ENCODE data around the gene BPGM.

The BPGM gene

GRCh38 chr7:134646425-134647305 is at the start of gene BPGM:
TSS of gene BPGM (plus strand) at chr7:134646853. CDS start at chr7:134661508, 14,655 bp downstream.
- peak; percentile 100 for DNase-seq

GRCh38 chr7:134599371-134599770 is 47.3 kb upstream of the BPGM start:
- DNase-seq: no peak

- no peak for DNase-seq
Observed at GRCh38 chr7:134601459-134601858, 45.2 kb upstream of the BPGM start.

- no peak for DNase-seq
Observed at GRCh38 chr7:134602881-134603451, 43.7 kb upstream of the BPGM start.

GRCh38 chr7:134605978-134606923 is 40.4 kb upstream of the BPGM start:
- peak; percentile 71 for DNase-seq

- no peak for DNase-seq
Observed at GRCh38 chr7:134611611-134612151, 35.0 kb upstream of the BPGM start.

GRCh38 chr7:134612197-134612596 is 34.5 kb upstream of the BPGM start:
- no peak for DNase-seq

- DNase-seq: peak; percentile 85
Observed at GRCh38 chr7:134613623-134614347, 32.9 kb upstream of the BPGM start.

- no peak for DNase-seq
Observed at GRCh38 chr7:134616611-134617010, 30.0 kb upstream of the BPGM start.

GRCh38 chr7:134618756-134619530 is 27.7 kb upstream of the BPGM start:
- no peak for DNase-seq

- no peak for DNase-seq
Observed at GRCh38 chr7:134619627-134620331, 26.9 kb upstream of the BPGM start.

GRCh38 chr7:134622303-134622995 is 24.2 kb upstream of the BPGM start:
- DNase-seq: no peak

GRCh38 chr7:134623193-134623592 is 23.5 kb upstream of the BPGM start:
- no peak for DNase-seq

- no peak for DNase-seq
Observed at GRCh38 chr7:134625550-134625949, 21.1 kb upstream of the BPGM start.

- no peak for DNase-seq
Observed at GRCh38 chr7:134627109-134627774, 19.4 kb upstream of the BPGM start.

GRCh38 chr7:134627775-134628153 is 18.9 kb upstream of the BPGM start:
- no peak for DNase-seq

GRCh38 chr7:134629445-134629844 is 17.2 kb upstream of the BPGM start:
- no peak for DNase-seq

- no peak for DNase-seq
Observed at GRCh38 chr7:134630237-134630636, 16.4 kb upstream of the BPGM start.

GRCh38 chr7:134630893-134631292 is 15.8 kb upstream of the BPGM start:
- DNase-seq: no peak

GRCh38 chr7:134632052-134632451 is 14.6 kb upstream of the BPGM start:
- DNase-seq: no peak

All from activated CD4-positive, alpha-beta T cell treated with anti-CD3 and anti-CD28 coated beads, Interleukin-2, Interleukin-6, amounts not matched to agents 100 ng/mL and 50 ng/mL, durations not matched to agents 16 hours and 8 hours (primary cell).